NCI-H2107 treated with DMSO at 0.1 percent for 48 hours (cell line): Measurements from ENCODE around the gene PTPRU.
A peak's percentile ranks its signal among the peaks of the same experiment; 100 is the strongest.

Experiments
- DNase-seq: peaks from one replicate; lab custom pipeline; 2025; ENCODE audit not compliant: unreplicated experiment; lab: John Stamatoyannopoulos, UW

The PTPRU gene

DNA sequence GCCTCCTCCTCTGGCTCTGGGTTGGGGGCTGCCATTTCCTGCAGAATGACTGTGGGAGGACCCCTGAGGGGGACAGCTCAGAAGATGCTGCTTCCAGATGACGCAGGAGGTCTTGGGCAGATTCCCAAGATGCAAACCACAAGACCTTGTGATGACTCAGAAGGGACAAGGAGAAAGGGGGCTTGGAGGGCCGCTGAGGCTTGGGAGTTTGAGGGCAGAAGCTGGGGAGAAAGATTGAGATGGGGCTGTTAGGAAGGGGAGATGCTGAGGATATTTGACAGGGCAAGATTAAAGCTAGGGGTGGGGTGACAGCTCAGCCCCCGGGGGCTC, 7.5 kb downstream of the PTPRU start:
- DNase-seq = no peak

DNA sequence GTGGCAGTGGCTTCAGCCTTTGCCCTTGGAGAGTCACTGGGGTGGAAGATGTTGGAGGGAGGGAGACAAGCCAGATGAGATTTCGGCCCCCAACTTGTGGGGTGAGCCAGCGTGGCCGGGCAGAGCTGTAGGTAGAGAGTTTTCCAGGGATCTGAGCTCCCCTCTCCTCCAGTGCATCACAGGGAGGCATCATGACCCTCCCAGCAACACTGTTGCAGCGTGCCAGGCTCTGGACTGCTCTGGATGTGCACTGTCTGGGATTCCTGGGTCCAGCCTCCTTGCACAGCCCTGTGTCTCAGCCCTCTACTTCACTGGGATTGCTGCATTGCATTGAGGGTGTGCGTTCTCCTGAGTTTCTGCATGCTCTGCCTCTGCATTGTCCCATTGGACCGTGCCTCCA, 8.9 kb downstream of the PTPRU start:
- no peak for DNase-seq

DNA sequence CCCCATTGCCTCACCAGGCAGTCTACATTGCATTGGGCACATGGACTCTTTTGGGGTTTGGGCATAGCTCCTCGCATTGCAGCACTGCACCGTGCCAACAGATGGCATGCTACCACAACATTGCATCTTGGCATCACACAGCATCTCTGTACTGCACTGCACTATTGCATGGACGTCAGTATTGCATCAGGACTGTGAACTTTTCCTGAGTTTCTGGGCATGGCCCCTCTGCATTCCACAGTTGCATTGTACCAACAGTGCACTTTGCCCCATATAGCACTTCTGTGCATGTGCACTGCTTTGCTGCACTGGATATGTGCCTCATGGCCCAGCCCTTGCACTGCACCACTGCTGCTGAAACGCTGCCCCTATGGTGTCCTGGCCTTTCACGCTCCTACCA, 9.6 kb downstream of the PTPRU start:
- DNase-seq = no peak

DNA sequence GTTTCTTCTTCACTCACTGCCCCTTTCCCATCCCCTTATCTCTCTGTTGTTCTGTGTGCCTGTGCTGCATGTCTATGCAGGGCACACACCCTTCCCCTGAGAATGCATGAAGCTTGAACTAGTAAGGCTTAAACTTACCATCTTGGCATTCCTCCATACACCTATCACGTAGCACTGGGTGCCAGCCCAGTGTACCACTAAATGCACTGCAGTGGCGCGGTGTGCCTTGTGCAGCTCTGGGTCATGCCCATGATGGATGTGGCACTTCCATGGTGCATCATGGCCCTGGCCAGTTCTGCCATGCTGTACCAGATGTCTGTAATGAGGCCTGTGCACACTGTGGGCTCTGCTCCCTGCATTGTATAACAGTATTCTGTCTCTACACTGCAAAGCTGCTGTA, 10.7 kb downstream of the PTPRU start:
- no peak for DNase-seq

DNA sequence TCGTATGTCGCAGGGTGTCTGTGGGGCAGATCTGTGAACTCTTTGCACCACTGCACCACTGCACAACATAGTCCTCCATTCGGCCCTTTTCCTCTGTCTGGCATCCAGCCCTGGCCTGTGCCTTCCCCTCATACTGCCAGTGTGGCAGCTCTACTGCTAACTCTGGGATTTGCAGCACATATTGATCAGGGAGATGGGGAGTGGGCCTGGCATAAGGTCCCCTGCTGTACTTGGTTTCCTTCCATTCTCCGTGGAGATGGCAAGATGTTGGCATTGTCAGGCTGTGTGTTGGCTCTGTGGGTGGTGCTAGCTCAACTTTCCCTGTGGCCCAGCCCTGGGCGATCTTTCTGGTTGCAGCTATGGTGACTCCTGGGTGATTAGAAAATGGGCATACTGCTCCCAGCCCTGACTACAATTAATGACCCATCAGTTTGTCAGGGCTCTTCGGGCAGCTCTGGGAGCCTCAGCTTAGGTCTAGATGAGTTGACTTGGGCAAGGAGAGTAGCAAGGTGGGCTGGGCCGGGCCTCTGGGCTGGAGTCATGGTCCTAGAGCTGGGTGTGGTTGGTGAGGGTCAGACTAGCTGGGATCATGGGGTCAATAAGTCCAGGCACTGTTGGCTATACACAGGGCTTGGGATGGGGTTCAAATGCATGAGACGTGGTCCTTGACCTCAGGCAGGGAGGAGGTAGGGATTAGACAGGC, 11.4 kb downstream of the PTPRU start:
- DNase-seq = no peak

DNA sequence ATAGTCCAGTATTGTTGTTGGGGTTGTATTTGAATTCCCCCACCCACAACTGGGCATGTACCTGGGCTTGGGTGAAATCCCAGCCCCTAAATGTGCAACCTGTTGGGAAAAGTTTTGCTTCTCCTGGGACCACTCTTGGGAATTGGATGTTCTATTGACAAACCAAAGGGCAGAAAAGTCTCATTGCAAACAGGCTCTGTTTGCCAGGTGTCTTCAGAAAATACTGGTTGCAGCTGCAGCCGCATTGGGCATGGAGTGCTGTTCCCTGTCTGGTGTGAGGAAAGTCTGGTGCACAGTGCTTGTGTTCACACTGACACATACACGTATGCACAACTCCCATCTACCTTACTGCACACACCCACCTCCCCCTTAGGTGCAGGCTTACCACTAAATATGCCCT, 12.1 kb downstream of the PTPRU start:
- no peak for DNase-seq

DNA sequence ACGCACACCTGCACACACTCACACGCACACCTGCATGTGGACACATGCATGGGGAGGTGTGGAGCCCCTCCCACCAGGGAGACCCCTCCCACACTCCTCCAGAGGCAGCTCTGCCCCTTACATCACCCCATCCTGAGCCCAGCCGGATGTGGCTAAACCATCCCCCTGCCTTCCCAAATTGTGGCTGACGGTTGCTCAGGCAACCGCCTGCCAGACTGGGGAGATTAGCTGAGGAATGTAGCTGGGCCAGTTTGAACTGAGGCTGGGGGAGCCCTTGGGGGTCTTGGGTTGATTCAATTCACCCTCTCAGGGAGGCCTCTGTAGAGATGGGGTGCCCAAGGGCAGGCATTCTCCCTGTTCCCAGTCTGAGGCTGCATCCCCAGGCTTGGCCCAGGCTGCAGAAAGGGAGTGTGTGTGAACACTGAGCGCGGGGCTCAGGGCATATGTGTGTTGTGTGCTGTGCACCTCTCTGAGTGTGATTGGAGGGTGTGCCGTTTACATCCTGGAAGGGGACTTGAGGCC, 12.9 kb downstream of the PTPRU start:
- DNase-seq = no peak

DNA sequence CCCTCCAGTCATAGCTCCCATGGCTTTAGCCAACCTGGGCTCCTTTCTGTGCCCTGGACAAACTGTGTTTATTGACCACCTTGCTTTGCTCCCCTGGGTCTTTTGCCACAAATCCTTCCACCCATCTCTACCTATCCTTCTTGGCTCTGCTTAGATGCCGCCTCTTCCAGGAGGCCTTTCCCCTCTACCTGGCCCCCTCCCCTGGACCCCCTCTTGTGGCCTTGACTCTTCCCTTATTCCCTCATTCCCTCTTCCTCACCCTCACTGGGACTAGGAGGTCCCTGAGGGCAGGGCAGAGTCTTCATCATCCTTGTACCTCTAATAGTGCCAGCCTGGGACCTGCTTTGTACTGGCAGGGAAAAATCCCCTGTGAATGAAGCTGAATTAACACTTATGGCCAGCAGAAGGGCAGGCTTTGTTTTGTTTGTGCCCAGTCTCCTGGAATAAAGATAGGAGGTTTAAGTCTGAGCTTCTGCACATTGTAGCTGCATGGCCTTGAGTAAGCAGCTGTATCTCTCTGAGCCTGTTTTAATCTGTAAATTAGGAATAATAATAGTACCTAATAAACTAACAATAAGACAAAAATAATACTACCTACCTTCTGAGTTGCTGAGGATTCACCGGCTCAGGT, 13.7 kb downstream of the PTPRU start:
- DNase-seq = no peak

DNA sequence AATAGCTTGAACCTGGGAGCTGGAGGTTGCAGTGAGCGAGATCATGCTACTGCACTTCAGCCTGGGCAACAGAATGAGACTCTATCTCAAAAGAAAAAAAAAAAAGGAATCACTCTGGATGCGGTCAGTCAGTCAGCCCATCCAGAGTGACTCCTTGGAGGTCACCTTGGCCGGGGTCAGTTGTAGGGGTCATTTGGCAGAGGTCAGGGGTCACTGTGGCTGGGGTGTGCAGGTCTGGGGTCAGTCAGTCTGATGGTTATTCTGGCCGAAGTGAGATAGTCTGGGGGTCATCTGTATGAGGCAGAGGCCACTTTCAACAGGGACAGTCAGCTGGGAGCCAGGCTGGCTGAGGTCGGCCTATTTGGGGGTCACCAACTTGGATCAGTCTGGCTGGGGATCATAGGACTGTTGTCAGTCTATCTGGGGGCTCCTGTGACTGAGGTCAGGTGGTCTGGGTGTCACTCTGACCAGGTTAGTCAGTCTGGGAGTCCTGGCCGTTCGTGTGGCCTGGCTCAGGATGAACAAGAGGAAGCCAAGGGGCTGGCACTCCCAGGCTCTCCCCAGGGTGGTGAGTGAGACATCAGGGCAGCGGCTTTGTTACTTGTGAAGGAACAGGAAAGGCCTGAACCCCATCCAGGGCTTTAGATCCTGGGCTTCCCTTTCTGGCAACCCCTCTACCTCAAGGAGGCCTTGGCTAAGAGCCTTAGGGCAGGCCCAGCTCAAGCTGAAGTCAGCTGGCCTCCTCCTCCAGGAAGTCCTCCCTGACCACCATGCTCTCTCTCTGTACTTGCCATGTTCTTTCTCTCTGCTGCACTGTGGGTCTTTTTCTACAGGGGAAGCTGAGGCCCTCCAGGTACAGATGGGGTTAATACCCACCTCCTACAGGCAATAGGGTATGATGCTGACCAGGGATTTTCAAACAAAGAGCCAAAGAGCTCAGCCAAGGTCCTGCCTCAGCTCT, 15.1 kb downstream of the PTPRU start:
- DNase-seq = no peak

DNA sequence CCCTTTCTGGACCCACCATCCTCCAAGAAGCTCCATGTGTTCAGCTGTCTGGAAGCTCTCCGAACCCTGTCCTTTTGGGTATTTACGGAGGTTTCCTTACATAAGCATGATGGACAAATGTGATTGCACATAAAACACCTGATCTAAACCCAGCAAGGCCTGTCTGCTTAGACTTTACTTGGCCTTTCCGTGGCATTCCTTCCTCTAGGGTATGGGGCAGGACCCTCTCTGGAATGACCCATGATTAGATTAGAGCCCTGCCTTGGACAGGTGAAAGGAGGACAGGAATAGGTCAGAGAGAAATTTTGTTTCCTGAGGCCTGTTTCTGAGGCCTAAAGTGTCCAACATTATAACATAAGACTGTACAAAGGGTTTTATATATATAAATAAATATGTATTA, 16.9 kb downstream of the PTPRU start:
- DNase-seq = no peak

DNA sequence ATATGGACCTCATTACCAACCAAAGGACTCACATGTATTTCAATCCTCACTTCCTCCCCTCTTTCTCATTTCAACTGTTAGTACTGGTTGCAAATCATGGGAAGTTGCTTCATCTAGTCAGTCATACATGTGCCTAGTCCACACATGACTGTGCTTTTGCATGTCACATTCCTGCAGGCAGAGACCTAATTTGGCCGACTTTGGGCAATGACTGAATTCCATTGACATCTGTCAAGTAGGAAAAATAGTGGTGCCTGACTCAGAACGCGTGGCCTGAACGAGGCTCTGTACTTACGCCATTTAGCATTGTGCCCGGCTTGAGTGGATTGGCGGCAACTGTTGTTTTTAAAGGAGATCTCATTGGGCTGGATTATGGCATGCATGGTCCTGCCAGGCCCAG, 18.0 kb downstream of the PTPRU start:
- DNase-seq = no peak

DNA sequence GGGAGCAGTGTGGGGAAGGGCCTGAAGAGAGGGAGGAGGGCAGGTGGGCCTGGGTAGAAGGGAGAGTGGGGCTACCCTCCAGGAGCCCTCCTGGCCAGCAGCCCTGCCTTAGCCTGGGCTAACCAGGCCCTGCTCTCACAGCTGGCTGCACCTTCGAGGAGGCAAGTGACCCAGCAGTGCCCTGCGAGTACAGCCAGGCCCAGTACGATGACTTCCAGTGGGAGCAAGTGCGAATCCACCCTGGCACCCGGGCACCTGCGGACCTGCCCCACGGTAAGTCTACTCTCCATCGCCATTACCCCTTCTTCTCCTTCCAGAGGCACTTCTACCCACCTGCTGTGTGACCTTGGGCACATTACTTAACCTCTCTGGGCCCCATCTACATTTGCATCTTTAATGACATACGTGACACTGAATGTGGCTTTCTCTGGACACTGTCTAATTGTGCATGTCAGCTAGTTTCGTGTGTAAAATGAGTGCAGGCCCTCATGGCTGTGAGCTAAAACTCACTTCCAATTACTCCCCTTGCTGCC, 18.9 kb downstream of the PTPRU start:
- DNase-seq = no peak

DNA sequence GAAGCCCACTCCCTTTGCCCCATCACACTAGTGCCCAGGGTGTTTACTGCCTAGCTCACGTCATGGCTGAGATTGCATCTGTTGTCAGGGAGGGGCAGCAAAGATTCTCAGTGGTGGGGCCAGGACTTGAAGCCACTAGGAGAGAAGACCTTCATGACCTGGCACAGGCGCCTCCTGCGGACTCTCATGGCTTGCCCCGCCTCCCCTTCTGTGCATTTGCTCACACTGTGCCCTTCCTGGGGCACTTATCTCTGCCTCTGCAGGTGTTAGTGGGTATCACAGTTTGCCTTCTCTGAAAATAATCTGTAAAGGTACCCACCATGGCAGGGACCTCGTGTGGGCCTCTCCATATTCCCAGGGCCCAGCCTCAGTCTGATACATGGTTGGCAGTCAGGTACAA, 20.1 kb downstream of the PTPRU start:
- DNase-seq = peak; percentile 22

DNA sequence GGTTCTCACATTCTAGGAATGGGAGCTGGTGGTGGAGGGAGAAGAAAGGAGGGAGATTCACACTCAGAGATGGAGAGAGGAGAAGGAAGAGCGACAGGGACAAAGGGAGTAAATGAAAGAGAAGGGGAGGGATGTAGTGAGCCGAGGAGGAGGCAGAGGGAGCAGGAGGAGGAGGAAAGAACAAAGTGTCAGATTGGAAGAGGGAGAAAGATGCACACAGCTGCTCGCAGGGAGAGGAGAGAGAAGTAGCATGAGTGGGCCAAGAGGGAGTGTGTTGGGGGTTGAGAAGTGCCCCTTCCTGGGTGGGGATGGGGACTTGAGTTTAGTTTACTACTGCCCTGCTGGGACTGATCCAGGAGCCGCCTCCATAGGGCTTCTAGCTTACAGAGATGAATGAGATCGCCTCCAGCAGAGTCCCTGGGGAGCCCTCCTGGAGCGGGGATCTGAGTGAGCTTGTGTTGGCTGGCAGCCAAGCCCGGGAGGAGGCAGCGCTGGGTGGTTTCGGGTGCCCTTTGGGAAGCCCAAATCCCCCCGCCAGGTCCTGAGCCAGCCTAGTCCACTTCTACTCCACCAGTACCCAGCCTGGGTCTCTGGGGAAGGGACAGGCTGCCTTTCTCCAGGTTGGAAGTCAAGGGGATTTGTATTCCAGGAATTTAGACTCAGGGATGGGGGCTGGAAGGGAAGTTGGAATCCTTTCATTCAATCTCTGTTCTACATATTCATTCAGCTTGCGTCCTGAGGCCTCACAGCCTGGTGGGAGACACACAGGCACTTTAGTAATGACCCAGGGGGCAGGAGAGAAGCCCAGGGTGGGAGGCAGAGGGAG, 20.9 kb downstream of the PTPRU start:
- DNase-seq = peak; percentile 92

DNA sequence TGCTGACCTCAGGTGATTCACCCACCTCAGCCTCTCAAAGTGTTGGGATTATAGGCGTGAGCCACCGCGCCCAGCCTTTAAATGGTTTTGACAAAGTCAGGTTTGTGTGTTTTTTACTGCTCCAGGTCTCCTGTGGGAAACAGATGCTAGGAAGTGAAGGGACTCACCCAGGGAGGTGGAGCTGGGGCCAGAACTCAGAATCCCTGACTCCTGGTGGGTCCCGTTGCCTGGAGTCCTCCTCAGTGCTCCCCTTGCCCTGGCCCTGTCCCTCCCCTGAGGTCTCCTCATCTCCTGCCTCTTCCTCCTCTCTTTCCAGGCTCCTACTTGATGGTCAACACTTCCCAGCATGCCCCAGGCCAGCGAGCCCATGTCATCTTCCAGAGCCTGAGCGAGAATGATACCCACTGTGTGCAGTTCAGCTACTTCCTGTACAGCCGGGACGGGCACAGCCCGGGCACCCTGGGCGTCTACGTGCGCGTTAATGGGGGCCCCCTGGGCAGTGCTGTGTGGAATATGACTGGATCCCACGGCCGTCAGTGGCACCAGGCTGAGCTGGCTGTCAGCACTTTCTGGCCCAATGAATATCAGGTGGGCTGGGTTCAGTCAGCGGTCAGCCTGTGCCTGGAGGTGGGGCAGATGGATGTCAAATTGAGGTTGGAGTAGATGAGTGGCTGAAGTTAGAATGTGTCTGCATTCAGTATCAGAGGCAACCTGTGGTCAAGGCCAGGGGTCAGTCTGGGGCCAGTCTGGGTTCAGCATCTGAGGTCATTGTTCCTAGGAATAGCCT, 22.1 kb downstream of the PTPRU start:
- no peak for DNase-seq

DNA sequence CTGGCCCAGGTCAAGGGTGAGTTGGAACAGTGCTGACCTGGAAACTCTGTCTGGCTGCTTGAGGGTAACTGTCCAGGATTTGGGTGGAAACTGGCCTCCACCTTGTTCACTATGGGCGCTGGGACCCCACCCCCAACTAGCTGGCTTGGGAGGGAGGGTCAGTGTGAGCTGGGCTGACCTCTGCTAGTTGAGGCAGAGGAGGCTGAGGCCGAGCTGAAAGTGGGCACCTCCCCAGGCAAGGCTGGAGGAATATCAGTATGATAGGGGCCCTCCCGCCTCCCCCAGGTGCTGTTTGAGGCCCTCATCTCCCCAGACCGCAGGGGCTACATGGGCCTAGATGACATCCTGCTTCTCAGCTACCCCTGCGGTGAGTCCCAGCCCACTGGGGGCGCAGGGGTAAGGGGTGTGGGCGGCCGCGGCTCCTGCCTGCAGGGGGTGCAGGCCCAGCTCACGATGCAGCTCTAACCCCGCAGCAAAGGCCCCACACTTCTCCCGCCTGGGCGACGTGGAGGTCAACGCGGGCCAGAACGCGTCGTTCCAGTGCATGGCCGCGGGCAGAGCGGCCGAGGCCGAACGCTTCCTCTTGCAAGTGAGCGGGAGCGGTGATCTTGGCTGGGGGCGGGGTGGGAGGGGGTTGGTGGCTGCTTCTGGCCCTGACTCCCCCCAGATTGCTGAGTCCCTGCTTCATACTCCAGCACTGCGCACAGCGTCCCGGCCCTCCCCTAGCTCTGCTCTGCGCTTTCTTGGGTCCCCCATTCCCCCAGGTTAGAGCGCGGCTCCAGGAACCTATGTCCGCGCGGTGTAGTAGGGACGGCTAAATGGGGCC, 22.9 kb downstream of the PTPRU start:
- no peak for DNase-seq

DNA sequence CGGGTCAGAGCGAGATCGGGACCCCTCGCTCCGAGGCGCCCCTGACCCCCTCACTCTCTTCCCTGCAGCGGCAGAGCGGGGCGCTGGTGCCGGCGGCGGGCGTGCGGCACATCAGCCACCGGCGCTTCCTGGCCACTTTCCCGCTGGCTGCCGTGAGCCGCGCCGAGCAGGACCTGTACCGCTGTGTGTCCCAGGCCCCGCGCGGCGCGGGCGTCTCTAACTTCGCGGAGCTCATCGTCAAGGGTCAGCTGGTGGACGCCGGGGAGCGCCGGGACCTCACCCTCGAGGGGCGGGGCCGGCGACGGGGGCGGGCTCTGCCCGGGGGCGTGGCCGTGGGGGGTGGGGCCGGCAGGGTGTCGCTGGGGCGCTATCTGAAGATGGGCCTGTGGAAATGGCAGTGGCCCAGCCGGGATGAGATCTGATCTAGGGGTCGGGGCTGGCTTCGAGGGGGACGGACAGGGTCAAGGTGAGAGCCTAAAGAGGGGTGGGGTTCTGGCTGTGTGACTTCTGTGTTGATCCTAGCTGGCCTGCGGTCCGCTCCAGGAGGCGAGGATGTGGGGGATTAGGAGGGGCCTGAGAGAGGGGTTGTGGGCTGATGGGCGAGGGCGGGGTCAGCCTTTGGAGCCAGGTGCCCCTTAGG, 23.6 kb downstream of the PTPRU start:
- DNase-seq = no peak

DNA sequence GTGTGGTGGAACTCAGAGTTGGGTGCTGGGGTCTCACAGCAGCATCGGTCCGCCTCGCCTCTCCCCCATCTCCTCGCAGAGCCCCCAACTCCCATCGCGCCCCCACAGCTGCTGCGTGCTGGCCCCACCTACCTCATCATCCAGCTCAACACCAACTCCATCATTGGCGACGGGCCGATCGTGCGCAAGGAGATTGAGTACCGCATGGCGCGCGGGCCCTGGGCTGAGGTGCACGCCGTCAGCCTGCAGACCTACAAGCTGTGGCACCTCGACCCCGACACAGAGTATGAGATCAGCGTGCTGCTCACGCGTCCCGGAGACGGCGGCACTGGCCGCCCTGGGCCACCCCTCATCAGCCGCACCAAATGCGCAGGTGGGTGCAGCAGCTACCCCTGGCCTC, 24.2 kb downstream of the PTPRU start:
- DNase-seq = no peak
